ENCODE measurements around the gene GASK1B.

- TF ChIP-seq CTCF (IDR thresholded peaks at IDR 0.05) (no peak), POLR2A (IDR thresholded peaks at IDR 0.05) (no peak), POLR2AphosphoS5 (IDR thresholded peaks at IDR 0.05) (no peak)
Measured at GRCh38 chr4:158213466-158213865, 40.6 kb upstream of the GASK1B start.

All from prostate gland (tissue), 2 donors.